Osteocyte (in vitro differentiated cells): ENCODE data around the gene FGF12. TPM values are rescaled to one million over a fixed set of nuclear protein-coding genes. Genes with fewer than 3 reads are reported as not detected.

Experiments
- DNase-seq: peaks from one replicate; pipeline ENCODE4 v3.0.0; 2021; ENCODE audit warnings: mixed read lengths; ENCODE audit not compliant: unreplicated experiment; ENCODE audit errors: extremely low spot score
- H3K27ac Mint-ChIP-seq: one replicate; pipeline ENCODE4 v1.8.0; 2021; ENCODE audit warnings: mild to moderate bottlenecking, mixed read lengths; ENCODE audit not compliant: unreplicated experiment
- H3K27me3 Mint-ChIP-seq: one replicate; pipeline ENCODE4 v1.8.0; 2021; ENCODE audit warnings: mixed read lengths; ENCODE audit not compliant: unreplicated experiment
- H3K36me3 Mint-ChIP-seq: one replicate; pipeline ENCODE4 v1.8.0; 2021; ENCODE audit warnings: mixed read lengths; ENCODE audit not compliant: unreplicated experiment
- H3K4me1 Mint-ChIP-seq: one replicate; pipeline ENCODE4 v1.8.0; 2021; ENCODE audit warnings: mixed read lengths; ENCODE audit not compliant: unreplicated experiment
- H3K4me3 Mint-ChIP-seq: one replicate; pipeline ENCODE4 v1.8.0; 2021; ENCODE audit warnings: mild to moderate bottlenecking, moderate library complexity, mixed read lengths; ENCODE audit not compliant: unreplicated experiment
- H3K9me3 Mint-ChIP-seq: one replicate; pipeline ENCODE4 v1.8.0; 2021; ENCODE audit warnings: mixed read lengths; ENCODE audit not compliant: unreplicated experiment
- total RNA-seq: library from RNA; stranded (reverse); gene quantifications from 2 replicates; pipeline ENCODE4 v1.2.1, GENCODE V29; 2021
- TF ChIP-seq, protein P1 (sequence below): fragments of 200-600 bp; sonication (generic); IDR thresholded peaks from 2 replicates; pipeline ENCODE4 v1.5.0; 2021; ENCODE audit warnings: antibody characterized with exemption, mild to moderate bottlenecking, moderate library complexity

The FGF12 gene
- total RNA-seq, 1 donor from 2014 or later = not detected

GRCh38 chr3:192373586-192373985 is 353.8 kb downstream of the FGF12 start:
- Mint-ChIP-seq H3K9me3 (no peaks in the 10 kb centered on the region), H3K4me3 (no peak overlapping the region), H3K36me3 (no peaks in the 10 kb centered on the region), H3K27me3 (no peaks in the 10 kb centered on the region), H3K27ac (no peak overlapping the region), H3K4me1 (no peaks in the 10 kb centered on the region)
- TF ChIP-seq, protein P1, sequence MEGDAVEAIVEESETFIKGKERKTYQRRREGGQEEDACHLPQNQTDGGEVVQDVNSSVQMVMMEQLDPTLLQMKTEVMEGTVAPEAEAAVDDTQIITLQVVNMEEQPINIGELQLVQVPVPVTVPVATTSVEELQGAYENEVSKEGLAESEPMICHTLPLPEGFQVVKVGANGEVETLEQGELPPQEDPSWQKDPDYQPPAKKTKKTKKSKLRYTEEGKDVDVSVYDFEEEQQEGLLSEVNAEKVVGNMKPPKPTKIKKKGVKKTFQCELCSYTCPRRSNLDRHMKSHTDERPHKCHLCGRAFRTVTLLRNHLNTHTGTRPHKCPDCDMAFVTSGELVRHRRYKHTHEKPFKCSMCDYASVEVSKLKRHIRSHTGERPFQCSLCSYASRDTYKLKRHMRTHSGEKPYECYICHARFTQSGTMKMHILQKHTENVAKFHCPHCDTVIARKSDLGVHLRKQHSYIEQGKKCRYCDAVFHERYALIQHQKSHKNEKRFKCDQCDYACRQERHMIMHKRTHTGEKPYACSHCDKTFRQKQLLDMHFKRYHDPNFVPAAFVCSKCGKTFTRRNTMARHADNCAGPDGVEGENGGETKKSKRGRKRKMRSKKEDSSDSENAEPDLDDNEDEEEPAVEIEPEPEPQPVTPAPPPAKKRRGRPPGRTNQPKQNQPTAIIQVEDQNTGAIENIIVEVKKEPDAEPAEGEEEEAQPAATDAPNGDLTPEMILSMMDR = no peak
- DNase-seq = no peak

GRCh38 chr3:192373032-192373431 is 354.3 kb downstream of the FGF12 start:
- H3K4me1 Mint-ChIP-seq = no peaks in the 10 kb centered on the region
- H3K9me3 Mint-ChIP-seq = no peaks in the 10 kb centered on the region
- H3K27ac Mint-ChIP-seq = no peak overlapping the region
- DNase-seq = no peak
- no peaks in the 10 kb centered on the region for H3K27me3 Mint-ChIP-seq
- H3K4me3 Mint-ChIP-seq = no peak overlapping the region
- TF ChIP-seq, protein P1 = no peak
- H3K36me3 Mint-ChIP-seq = no peaks in the 10 kb centered on the region

DNA sequence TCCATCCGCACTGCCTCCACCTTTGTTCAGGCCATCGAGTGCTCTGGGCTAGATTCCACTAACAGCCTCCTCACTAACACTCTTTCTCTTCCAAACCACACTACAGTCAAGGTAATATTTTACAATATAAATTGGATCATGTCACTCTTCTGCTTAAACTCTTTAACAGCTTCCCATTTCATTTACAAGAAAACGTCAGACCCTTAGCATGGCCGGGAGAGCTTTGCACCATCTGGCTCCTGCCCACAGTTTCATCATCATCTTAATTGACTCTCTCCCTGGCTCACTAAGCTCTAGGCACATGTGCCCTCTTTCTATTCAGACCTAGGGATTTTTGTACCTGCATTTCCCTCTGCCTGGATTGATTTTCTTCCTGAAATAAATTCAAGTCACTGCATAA is 354.7 kb downstream of the FGF12 start:
- Mint-ChIP-seq H3K4me3 (no peak overlapping the region), H3K4me1 (no peaks in the 10 kb centered on the region), H3K27ac (no peak overlapping the region), H3K9me3 (no peaks in the 10 kb centered on the region), H3K27me3 (no peaks in the 10 kb centered on the region), H3K36me3 (no peaks in the 10 kb centered on the region)
- TF ChIP-seq, protein P1 = no peak
- DNase-seq = no peak

GRCh38 chr3:192371870-192372400 is 355.4 kb downstream of the FGF12 start:
- Mint-ChIP-seq H3K27ac (no peak overlapping the region), H3K27me3 (no peaks in the 10 kb centered on the region), H3K4me3 (no peak overlapping the region), H3K4me1 (no peaks in the 10 kb centered on the region), H3K36me3 (no peaks in the 10 kb centered on the region), H3K9me3 (no peaks in the 10 kb centered on the region)
- DNase-seq = no peak
- TF ChIP-seq, protein P1 = no peak

DNA sequence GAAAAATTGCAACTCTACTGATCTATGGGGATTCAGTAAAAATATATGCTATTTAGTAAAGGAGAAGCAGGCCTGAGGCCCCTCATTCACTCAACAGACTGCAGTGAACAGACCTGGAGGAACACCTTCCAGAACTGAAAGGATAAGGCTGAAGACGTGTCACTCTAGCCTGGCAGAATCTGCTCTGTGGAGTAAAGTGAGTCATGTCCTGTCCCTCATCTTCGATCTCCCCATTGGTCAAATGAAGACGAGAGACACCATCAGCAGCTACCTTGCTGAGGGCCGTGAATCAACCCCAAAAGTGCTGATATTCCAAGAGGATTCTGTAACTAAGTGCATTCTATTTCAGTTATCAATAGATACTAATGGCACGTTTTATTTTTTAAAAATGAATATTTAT is 359.7 kb downstream of the FGF12 start:
- TF ChIP-seq, protein P1 = no peak
- DNase-seq = no peak
- Mint-ChIP-seq H3K4me1 (no peaks in the 10 kb centered on the region), H3K27me3 (no peaks in the 10 kb centered on the region), H3K27ac (no peak overlapping the region), H3K36me3 (no peaks in the 10 kb centered on the region), H3K4me3 (no peak overlapping the region), H3K9me3 (no peaks in the 10 kb centered on the region)
